HepG2 (cell line): ENCODE measurements around the gene MGST2. TPM values are rescaled to one million over a fixed set of nuclear protein-coding genes. Genes with fewer than 3 reads are reported as not detected.
A peak's percentile ranks its signal among the peaks of the same experiment; 100 is the strongest.

Experiments
- ARID3A ChIP-seq: IDR thresholded peaks from 2 replicates; pipeline ENCODE4 v1.6.1; 2012; ENCODE audit warnings: low read depth, low read length, improper control_type of control experiment
- EP300 ChIP-seq, 3 experiments: sonication (generic) in 1 of 3; formaldehyde crosslinking in 1 of 3; IDR thresholded peaks; 2 replicates each; pipeline versions ENCODE4 v1.5.1 to v1.6.1; 2011 to 2020; ENCODE audit warnings: low read depth in 2 of 3, low read length in 2 of 3, borderline replicate concordance in 1 of 3, improper control_type of control experiment in 1 of 3, mild to moderate bottlenecking in 1 of 3, missing genetic modification reagents in 1 of 3, moderate library complexity in 1 of 3
- HDAC1 ChIP-seq: sonication (generic); formaldehyde crosslinking; IDR thresholded peaks from 2 replicates; pipeline ENCODE4 v1.5.1; 2020; ENCODE audit warnings: mild to moderate bottlenecking, missing genetic modification reagents
- NFYC ChIP-seq: IDR thresholded peaks from 2 replicates; pipeline ENCODE4 v1.6.1; 2016; ENCODE audit warnings: missing genetic modification reagents, missing compliant biosample characterization
- SP5 ChIP-seq: IDR thresholded peaks from 2 replicates; pipeline ENCODE4 v1.6.1; 2016; ENCODE audit warnings: low read depth, borderline replicate concordance
- TOE1 ChIP-seq: sonication (generic); formaldehyde crosslinking; IDR thresholded peaks from 2 replicates; pipeline ENCODE4 v1.4.0; 2020; ENCODE audit warnings: mild to moderate bottlenecking, missing genetic modification reagents
- ZFP36L1 ChIP-seq: sonication (generic); formaldehyde crosslinking; IDR thresholded peaks from 2 replicates; pipeline ENCODE4 v1.8.0; 2022; ENCODE audit warnings: mild to moderate bottlenecking, missing genetic modification reagents, moderate library complexity
- ZNF264 ChIP-seq: sonication (generic); formaldehyde crosslinking; IDR thresholded peaks from 2 replicates; pipeline ENCODE4 v1.4.0; 2020; ENCODE audit warnings: missing genetic modification reagents
- polyA plus RNA-seq, 8 experiments: library from polyadenylated mRNA; depleted of rRNA in 3 of 8; stranded (reverse) in 7 of 8; unstranded in 1 of 8; fragments of >200 nt; fragmentation: Illumina TruSeq in 4 of 8; extraction: Trizol in 4 of 8; gene quantifications; 2 replicates each; pipeline versions ENCODE4 v1.2.1 to v1.2.3, GENCODE V29; 2011 to 2016; ENCODE audit warnings: low read depth in 4 of 8, missing spikeins in 1 of 8, mixed read lengths in 1 of 8; ENCODE audit not compliant: insufficient read depth in 1 of 8
- total RNA-seq, 5 experiments: library from RNA; depleted of rRNA; stranded (reverse); fragments of >200 nt; fragmentation: Illumina TruSeq; extraction: Trizol; gene quantifications; 2 replicates each; pipeline ENCODE4 v1.2.3, GENCODE V29; 2016; ENCODE audit warnings: low read depth in 1 of 5
- TF ChIP-seq, protein P1 (sequence below): sonication (generic); formaldehyde crosslinking; conservative IDR thresholded peaks from 2 replicates; pipeline ENCODE4 v1.4.0; 2020; ENCODE audit warnings: missing genetic modification reagents
- TF ChIP-seq, protein P2 (sequence below): sonication (generic); formaldehyde crosslinking; IDR thresholded peaks from 2 replicates; pipeline ENCODE4 v1.4.0; 2020; ENCODE audit warnings: mild to moderate bottlenecking, missing genetic modification reagents, borderline replicate concordance
- TF ChIP-seq, protein P3 (sequence below), 2 experiments: IDR thresholded peaks; 2 replicates each; pipeline ENCODE4 v1.6.1; 2011 to 2012; ENCODE audit warnings: low read length in 2 of 2, borderline replicate concordance in 1 of 2, low read depth in 1 of 2, mild to moderate bottlenecking in 1 of 2, moderate library complexity in 1 of 2
- TF ChIP-seq, protein P4 (sequence below), 2 experiments: sonication (generic) in 1 of 2; formaldehyde crosslinking in 1 of 2; IDR thresholded peaks; 2 replicates each; pipeline versions ENCODE4 v1.4.0 to v1.6.1; 2018 to 2020; ENCODE audit warnings: missing genetic modification reagents in 2 of 2, borderline replicate concordance in 1 of 2, low read depth in 1 of 2, mild to moderate bottlenecking in 1 of 2, missing biosample characterization in 1 of 2

The MGST2 gene
- total and polyA plus RNA-seq, 2 of the 13 experiments (the other 11 are each of a cell fraction or from before 2014, with no cell fraction given), result 205 to 416 TPM

GRCh38 chr4:139692309-139693012 is 26.8 kb downstream of the MGST2 start (continued):
- TF ChIP-seq ARID3A, result peak; percentile 96
- TF ChIP-seq ZNF264 (CRISPR knock-in tag), result peak; percentile 47; the same call in 1 of the 2 replicates
- TF ChIP-seq ZFP36L1 (CRISPR knock-in tag), result peak; percentile 52; the same call in 1 of the 2 replicates
- TF ChIP-seq, protein P1, sequence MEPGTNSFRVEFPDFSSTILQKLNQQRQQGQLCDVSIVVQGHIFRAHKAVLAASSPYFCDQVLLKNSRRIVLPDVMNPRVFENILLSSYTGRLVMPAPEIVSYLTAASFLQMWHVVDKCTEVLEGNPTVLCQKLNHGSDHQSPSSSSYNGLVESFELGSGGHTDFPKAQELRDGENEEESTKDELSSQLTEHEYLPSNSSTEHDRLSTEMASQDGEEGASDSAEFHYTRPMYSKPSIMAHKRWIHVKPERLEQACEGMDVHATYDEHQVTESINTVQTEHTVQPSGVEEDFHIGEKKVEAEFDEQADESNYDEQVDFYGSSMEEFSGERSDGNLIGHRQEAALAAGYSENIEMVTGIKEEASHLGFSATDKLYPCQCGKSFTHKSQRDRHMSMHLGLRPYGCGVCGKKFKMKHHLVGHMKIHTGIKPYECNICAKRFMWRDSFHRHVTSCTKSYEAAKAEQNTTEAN, result 0 out of 2 replicates have a peak, but pooled peaks have one; percentile 21
- peak; percentile 52 to 96; a peak in 2 of 4 replicates for TF ChIP-seq EP300 (IDR thresholded peaks at IDR 0.05; ENCODE audit: low read depth in 2 of 2, low read length in 2 of 2)
- TF ChIP-seq EP300 (CRISPR knock-in tag; IDR thresholded peaks at IDR 0.05; ENCODE audit: borderline replicate concordance), result peak; percentile 90; the same call in 1 of the 2 replicates
- TF ChIP-seq HDAC1 (CRISPR knock-in tag), result peak; percentile 79
- TF ChIP-seq SP5 (CRISPR knock-in tag), result peak; percentile 61; the same call in 1 of the 2 replicates
- TF ChIP-seq, protein P2, sequence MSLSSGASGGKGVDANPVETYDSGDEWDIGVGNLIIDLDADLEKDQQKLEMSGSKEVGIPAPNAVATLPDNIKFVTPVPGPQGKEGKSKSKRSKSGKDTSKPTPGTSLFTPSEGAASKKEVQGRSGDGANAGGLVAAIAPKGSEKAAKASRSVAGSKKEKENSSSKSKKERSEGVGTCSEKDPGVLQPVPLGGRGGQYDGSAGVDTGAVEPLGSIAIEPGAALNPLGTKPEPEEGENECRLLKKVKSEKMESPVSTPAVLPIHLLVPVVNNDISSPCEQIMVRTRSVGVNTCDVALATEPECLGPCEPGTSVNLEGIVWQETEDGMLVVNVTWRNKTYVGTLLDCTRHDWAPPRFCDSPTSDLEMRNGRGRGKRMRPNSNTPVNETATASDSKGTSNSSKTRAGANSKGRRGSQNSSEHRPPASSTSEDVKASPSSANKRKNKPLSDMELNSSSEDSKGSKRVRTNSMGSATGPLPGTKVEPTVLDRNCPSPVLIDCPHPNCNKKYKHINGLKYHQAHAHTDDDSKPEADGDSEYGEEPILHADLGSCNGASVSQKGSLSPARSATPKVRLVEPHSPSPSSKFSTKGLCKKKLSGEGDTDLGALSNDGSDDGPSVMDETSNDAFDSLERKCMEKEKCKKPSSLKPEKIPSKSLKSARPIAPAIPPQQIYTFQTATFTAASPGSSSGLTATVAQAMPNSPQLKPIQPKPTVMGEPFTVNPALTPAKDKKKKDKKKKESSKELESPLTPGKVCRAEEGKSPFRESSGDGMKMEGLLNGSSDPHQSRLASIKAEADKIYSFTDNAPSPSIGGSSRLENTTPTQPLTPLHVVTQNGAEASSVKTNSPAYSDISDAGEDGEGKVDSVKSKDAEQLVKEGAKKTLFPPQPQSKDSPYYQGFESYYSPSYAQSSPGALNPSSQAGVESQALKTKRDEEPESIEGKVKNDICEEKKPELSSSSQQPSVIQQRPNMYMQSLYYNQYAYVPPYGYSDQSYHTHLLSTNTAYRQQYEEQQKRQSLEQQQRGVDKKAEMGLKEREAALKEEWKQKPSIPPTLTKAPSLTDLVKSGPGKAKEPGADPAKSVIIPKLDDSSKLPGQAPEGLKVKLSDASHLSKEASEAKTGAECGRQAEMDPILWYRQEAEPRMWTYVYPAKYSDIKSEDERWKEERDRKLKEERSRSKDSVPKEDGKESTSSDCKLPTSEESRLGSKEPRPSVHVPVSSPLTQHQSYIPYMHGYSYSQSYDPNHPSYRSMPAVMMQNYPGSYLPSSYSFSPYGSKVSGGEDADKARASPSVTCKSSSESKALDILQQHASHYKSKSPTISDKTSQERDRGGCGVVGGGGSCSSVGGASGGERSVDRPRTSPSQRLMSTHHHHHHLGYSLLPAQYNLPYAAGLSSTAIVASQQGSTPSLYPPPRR (CRISPR knock-in tag), result peak; percentile 68; the same call in 1 of the 2 replicates
- TF ChIP-seq, protein P3, sequence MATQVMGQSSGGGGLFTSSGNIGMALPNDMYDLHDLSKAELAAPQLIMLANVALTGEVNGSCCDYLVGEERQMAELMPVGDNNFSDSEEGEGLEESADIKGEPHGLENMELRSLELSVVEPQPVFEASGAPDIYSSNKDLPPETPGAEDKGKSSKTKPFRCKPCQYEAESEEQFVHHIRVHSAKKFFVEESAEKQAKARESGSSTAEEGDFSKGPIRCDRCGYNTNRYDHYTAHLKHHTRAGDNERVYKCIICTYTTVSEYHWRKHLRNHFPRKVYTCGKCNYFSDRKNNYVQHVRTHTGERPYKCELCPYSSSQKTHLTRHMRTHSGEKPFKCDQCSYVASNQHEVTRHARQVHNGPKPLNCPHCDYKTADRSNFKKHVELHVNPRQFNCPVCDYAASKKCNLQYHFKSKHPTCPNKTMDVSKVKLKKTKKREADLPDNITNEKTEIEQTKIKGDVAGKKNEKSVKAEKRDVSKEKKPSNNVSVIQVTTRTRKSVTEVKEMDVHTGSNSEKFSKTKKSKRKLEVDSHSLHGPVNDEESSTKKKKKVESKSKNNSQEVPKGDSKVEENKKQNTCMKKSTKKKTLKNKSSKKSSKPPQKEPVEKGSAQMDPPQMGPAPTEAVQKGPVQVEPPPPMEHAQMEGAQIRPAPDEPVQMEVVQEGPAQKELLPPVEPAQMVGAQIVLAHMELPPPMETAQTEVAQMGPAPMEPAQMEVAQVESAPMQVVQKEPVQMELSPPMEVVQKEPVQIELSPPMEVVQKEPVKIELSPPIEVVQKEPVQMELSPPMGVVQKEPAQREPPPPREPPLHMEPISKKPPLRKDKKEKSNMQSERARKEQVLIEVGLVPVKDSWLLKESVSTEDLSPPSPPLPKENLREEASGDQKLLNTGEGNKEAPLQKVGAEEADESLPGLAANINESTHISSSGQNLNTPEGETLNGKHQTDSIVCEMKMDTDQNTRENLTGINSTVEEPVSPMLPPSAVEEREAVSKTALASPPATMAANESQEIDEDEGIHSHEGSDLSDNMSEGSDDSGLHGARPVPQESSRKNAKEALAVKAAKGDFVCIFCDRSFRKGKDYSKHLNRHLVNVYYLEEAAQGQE (IDR thresholded peaks at IDR 0.05; ENCODE audit: borderline replicate concordance in 1 of 2, low read depth in 1 of 2, low read length in 2 of 2), result peak in 1 of 2 experiments; percentile 61; a peak in 2 of 4 replicates
- TF ChIP-seq, protein P4, sequence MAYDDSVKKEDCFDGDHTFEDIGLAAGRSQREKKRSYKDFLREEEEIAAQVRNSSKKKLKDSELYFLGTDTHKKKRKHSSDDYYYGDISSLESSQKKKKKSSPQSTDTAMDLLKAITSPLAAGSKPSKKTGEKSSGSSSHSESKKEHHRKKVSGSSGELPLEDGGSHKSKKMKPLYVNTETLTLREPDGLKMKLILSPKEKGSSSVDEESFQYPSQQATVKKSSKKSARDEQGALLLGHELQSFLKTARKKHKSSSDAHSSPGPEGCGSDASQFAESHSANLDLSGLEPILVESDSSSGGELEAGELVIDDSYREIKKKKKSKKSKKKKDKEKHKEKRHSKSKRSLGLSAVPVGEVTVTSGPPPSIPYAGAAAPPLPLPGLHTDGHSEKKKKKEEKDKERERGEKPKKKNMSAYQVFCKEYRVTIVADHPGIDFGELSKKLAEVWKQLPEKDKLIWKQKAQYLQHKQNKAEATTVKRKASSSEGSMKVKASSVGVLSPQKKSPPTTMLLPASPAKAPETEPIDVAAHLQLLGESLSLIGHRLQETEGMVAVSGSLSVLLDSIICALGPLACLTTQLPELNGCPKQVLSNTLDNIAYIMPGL (CRISPR knock-in tag; IDR thresholded peaks at IDR 0.05; ENCODE audit: borderline replicate concordance in 1 of 2, low read depth in 1 of 2), result 0 out of 4 replicates have a peak, but pooled peaks of 1 of the 2 experiments have one; percentile 47
- TF ChIP-seq TOE1 (CRISPR knock-in tag), result 0 out of 2 replicates have a peak, but pooled peaks have one; percentile 28
- 0 out of 2 replicates have a peak, but pooled peaks have one; percentile 8 for TF ChIP-seq NFYC (CRISPR knock-in tag)
